Tibial artery (tissue), 4 donors: ENCODE results near the gene CPXM1.

Experiments used
- DNase-seq, 2 donors: peaks; one replicate each; pipeline ENCODE4 v3.0.0-alpha.2; 2019
- H3K27ac ChIP-seq, 2 donors: fragments of 200-600 bp; sonication (generic) in 1 of 2; 1 replicate in 1 of 2; 2 replicates in 1 of 2; pipeline ENCODE4 v1.5.1; 2018 to 2019; ENCODE audit warnings: mild to moderate bottlenecking in 1 of 2
- H3K27me3 ChIP-seq, 2 donors: fragments of 200-600 bp; sonication (generic) in 1 of 2; one replicate each; pipeline versions ENCODE4 v1.5.1 to v1.6.0; 2016 to 2019
- H3K36me3 ChIP-seq, 3 donors: fragments of 200-600 bp; sonication (generic) in 2 of 3; one replicate each; pipeline ENCODE4 v1.5.1; 2016 to 2019; ENCODE audit warnings: mild to moderate bottlenecking in 2 of 3
- H3K4me1 ChIP-seq, 4 donors: fragments of 200-600 bp; sonication (generic) in 2 of 4; 1 replicate in 3 of 4; 2 replicates in 1 of 4; pipeline ENCODE4 v1.5.1; 2016 to 2019
- H3K4me3 ChIP-seq, 2 donors: fragments of 200-600 bp; sonication (generic) in 1 of 2; 1 replicate in 1 of 2; 2 replicates in 1 of 2; pipeline ENCODE4 v1.5.1; 2018 to 2019; ENCODE audit warnings: mild to moderate bottlenecking in 2 of 2
- H3K9me3 ChIP-seq, 3 donors: fragments of 200-600 bp; sonication (generic) in 1 of 3; one replicate each; pipeline ENCODE4 v1.5.1; 2016 to 2019
- CTCF ChIP-seq, 2 experiments: fragments of 200-600 bp in 1 of 2; fragments of 450-650 bp in 1 of 2; IDR thresholded peaks; one replicate each; pipeline ENCODE4 v1.5.1; 2017 to 2019; ENCODE audit warnings: antibody characterized with exemption in 2 of 2, mild to moderate bottlenecking in 1 of 2, moderate library complexity in 1 of 2
- intact Hi-C: fragments of 100-400 bp; cut with DNase I; formaldehyde crosslinking; loops from one replicate; pipeline ENCODE4 v1.15.0; 2023; ENCODE audit warnings: low total_unique reads

CPXM1 gene

GRCh38 chr20:2757001-2757400 lies 43.4 kb downstream of the CPXM1 start:
- intact Hi-C loops = no loop called here
- no peak for DNase-seq
- peaks cover 0 to 90% of the 10 kb centered on the region in 2 donors for H3K27me3 ChIP-seq
- no peak for TF ChIP-seq CTCF (IDR thresholded peaks at IDR 0.05)
- H3K4me3 ChIP-seq = no peak overlapping the region
- peaks cover 0 to 16% (median 12%) of the 10 kb centered on the region in 4 donors for H3K4me1 ChIP-seq
- H3K9me3 ChIP-seq = no peaks in the 10 kb centered on the region
- no peaks in the 10 kb centered on the region for H3K36me3 ChIP-seq
- no peak overlapping the region for H3K27ac ChIP-seq

GRCh38 chr20:2756056-2756611 lies 44.3 kb downstream of the CPXM1 start:
- peaks cover 0 to 97% of the 10 kb centered on the region in 2 donors for H3K27me3 ChIP-seq
- no peak overlapping the region for H3K27ac ChIP-seq
- H3K36me3 ChIP-seq = no peaks in the 10 kb centered on the region
- no peak for DNase-seq
- peaks cover 0 to 24% (median 20%) of the 10 kb centered on the region in 4 donors for H3K4me1 ChIP-seq
- intact Hi-C loops = no loop called here
- peak; percentile 16 to 35 for TF ChIP-seq CTCF (IDR thresholded peaks at IDR 0.05)
- no peaks in the 10 kb centered on the region for H3K9me3 ChIP-seq
- H3K4me3 ChIP-seq = no peak overlapping the region

GRCh38 chr20:2755451-2756055 lies 44.9 kb downstream of the CPXM1 start:
- Histone ChIP-seq H3K4me3 (no peak overlapping the region), H3K4me1 (peaks cover 0 to 30% (median 25%) of the 10 kb centered on the region in 4 donors), H3K9me3 (no peaks in the 10 kb centered on the region), H3K27me3 (peaks cover 0 to 94% of the 10 kb centered on the region in 2 donors), H3K27ac (no peak overlapping the region), H3K36me3 (no peaks in the 10 kb centered on the region)
- intact Hi-C loops = no loop called here
- no peak for DNase-seq
- TF ChIP-seq CTCF (IDR thresholded peaks at IDR 0.05) = no peak

DNA sequence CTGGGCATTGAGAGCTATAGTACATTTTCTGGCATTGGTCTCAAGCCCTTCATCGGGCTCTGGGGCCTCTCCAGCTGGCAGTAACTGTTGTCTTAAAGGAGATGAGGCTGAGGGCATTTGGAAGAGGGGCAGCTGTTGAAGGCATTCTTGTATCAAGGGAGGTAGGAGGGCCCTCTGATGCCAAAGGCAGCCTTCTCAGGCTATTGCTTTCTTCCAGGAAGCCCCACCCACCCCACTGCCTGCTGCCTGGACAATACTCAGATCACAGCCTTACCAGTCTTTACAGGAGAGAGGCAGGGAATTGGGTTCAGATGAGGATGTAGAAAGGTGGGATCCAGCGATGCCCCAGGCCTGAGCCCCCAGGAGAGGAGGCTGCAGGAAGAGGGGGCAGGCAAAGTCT lies 46.0 kb downstream of the CPXM1 start:
- DNase-seq = no peak
- intact Hi-C loops = no loop called here

DNA sequence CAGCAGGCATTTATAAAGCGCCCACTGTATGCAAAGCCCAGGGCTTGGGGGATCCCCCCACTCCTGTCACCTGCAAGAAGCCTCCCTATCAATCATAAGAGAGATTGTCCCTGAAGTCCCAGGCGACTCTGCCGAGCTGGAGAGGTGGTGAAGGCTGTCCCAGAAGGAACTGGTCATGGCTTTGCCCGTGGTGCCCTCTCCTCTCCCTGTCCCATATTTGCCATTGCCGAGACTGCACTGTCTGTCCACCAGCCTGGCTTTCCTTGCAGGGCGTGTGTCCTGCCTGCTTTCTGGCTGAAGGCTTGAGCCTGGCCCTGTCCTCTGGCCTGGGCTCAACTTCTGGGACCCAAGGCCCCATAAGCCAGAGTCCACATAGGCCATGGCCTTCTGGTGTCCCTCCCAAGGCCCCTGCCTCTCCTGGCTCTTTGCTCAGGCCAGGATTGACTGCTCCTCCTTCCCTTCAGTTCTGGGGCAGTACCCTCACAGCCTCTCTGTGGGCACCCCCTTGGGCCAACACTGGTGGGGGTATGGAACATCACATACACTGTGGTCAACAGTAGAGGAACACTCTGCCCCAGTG lies 46.9 kb downstream of the CPXM1 start:
- H3K4me3 ChIP-seq = no peak overlapping the region
- no peak for TF ChIP-seq CTCF (IDR thresholded peaks at IDR 0.05)
- H3K9me3 ChIP-seq = no peaks in the 10 kb centered on the region
- H3K36me3 ChIP-seq = no peaks in the 10 kb centered on the region
- peaks cover 0 to 89% of the 10 kb centered on the region in 2 donors for H3K27me3 ChIP-seq
- H3K27ac ChIP-seq = no peak overlapping the region
- peaks cover 0 to 35% (median 28%) of the 10 kb centered on the region in 4 donors for H3K4me1 ChIP-seq
- DNase-seq = no peak
- intact Hi-C loops = no loop called here

More for the DNA sequence above, 46.0 kb downstream of the CPXM1 start:
- H3K4me1 ChIP-seq = peaks cover 0 to 35% (median 28%) of the 10 kb centered on the region in 4 donors
- H3K4me3 ChIP-seq = no peak overlapping the region
- H3K36me3 ChIP-seq = no peaks in the 10 kb centered on the region
- no peak for TF ChIP-seq CTCF (IDR thresholded peaks at IDR 0.05)
- peaks cover 0 to 94% of the 10 kb centered on the region in 2 donors for H3K27me3 ChIP-seq
- H3K9me3 ChIP-seq = no peaks in the 10 kb centered on the region
- no peak overlapping the region for H3K27ac ChIP-seq
